OCI-M1 (cell line): ENCODE data around the gene KIF16B.
"Not testable (repeated sequence)": the region's sequence is repeated elsewhere in the genome, so short reads cannot be mapped to it uniquely, and the experiment has no call there.

Experiments used
- DNase-seq: peaks from one replicate; lab custom pipeline; 2025; lab: John Stamatoyannopoulos, UW

The KIF16B gene

GRCh38 chr20:16522651-16523050, 50.6 kb downstream of the KIF16B start:
- peak; percentile 45 for DNase-seq

- no peak for DNase-seq
These were observed 53.1 kb downstream of the KIF16B start for GRCh38 chr20:16520154-16520553.

GRCh38 chr20:16519673-16520072, 53.6 kb downstream of the KIF16B start:
- DNase-seq: not testable (repeated sequence)

- DNase-seq: no peak
These were observed 54.5 kb downstream of the KIF16B start for GRCh38 chr20:16518784-16519084.

- peak; percentile 57 for DNase-seq
These were observed 55.1 kb downstream of the KIF16B start for GRCh38 chr20:16517946-16518783.

- DNase-seq: no peak
These were observed 56.5 kb downstream of the KIF16B start for GRCh38 chr20:16516794-16517193.

GRCh38 chr20:16515046-16515445, 58.2 kb downstream of the KIF16B start:
- no peak for DNase-seq

GRCh38 chr20:16514140-16514539, 59.1 kb downstream of the KIF16B start:
- DNase-seq: no peak

- no peak for DNase-seq
These were observed 67.4 kb downstream of the KIF16B start for GRCh38 chr20:16505894-16506293.

- peak; percentile 21 for DNase-seq
These were observed 71.9 kb downstream of the KIF16B start for GRCh38 chr20:16501301-16501700.

GRCh38 chr20:16500197-16500596, 73.1 kb downstream of the KIF16B start:
- DNase-seq: no peak

GRCh38 chr20:16498526-16499253, 74.6 kb downstream of the KIF16B start:
- DNase-seq: no peak

- no peak for DNase-seq
These were observed 75.4 kb downstream of the KIF16B start for GRCh38 chr20:16497896-16498295.

- no peak for DNase-seq
These were observed 79.8 kb downstream of the KIF16B start for GRCh38 chr20:16493486-16493885.

GRCh38 chr20:16491294-16491905, 81.8 kb downstream of the KIF16B start:
- no peak for DNase-seq

- no peak for DNase-seq
These were observed 82.6 kb downstream of the KIF16B start for GRCh38 chr20:16490696-16491095.

- DNase-seq: no peak
These were observed 84.6 kb downstream of the KIF16B start for GRCh38 chr20:16488616-16489015.

- no peak for DNase-seq
These were observed 85.2 kb downstream of the KIF16B start for GRCh38 chr20:16488086-16488485.

GRCh38 chr20:16486532-16486931, 86.7 kb downstream of the KIF16B start:
- no peak for DNase-seq

GRCh38 chr20:16485401-16485800, 87.8 kb downstream of the KIF16B start:
- DNase-seq: no peak

GRCh38 chr20:16483024-16483423, 90.2 kb downstream of the KIF16B start:
- DNase-seq: no peak

- no peak for DNase-seq
These were observed 91.3 kb downstream of the KIF16B start for GRCh38 chr20:16481977-16482376.

- no peak for DNase-seq
These were observed 93.6 kb downstream of the KIF16B start for GRCh38 chr20:16479666-16480065.
